Inflammatory macrophage treated with lipopolysaccharide for 1 hour (primary cell): ENCODE measurements around the gene WLS.
"Not testable (repeated sequence)": the region's sequence is repeated elsewhere in the genome, so short reads cannot be mapped to it uniquely, and the experiment has no call there.

ENCODE experiments used
- DNase-seq, 2 donors: peaks; one replicate each; pipeline ENCODE4 v3.0.0-alpha.2; 2020 to 2022

Gene WLS

GRCh38 chr1:68232289-68233148, at the start of gene WLS:
WLS (minus strand) TSS chr1:68232523; CDS start chr1:68232299, 224 bp downstream.
- DNase-seq: peak; percentile 24 to 59

- no peak for DNase-seq
Observed at GRCh38 chr1:68280286-68280685, 48.0 kb upstream of the WLS start.

- DNase-seq: no peak
Observed at GRCh38 chr1:68279846-68280245, 47.5 kb upstream of the WLS start.

GRCh38 chr1:68278221-68278620, 45.9 kb upstream of the WLS start:
- DNase-seq: no peak

GRCh38 chr1:68276448-68276847, 44.1 kb upstream of the WLS start:
- no peak for DNase-seq

GRCh38 chr1:68273530-68273929, 41.2 kb upstream of the WLS start:
- DNase-seq: no peak

GRCh38 chr1:68271596-68271995, 39.3 kb upstream of the WLS start:
- DNase-seq: peak; percentile 50 to 64

GRCh38 chr1:68270951-68271350, 38.6 kb upstream of the WLS start:
- DNase-seq: peak; percentile 66 to 78

GRCh38 chr1:68269637-68270430, 37.5 kb upstream of the WLS start:
- no peak for DNase-seq

GRCh38 chr1:68268896-68269483, 36.7 kb upstream of the WLS start:
- DNase-seq: peak; percentile 59 to 71

- not testable (repeated sequence) for DNase-seq
Observed at GRCh38 chr1:68256824-68257223, 24.5 kb upstream of the WLS start.

GRCh38 chr1:68255301-68255700, 23.0 kb upstream of the WLS start:
- peak; percentile 11 to 62 for DNase-seq

GRCh38 chr1:68254667-68255226, 22.4 kb upstream of the WLS start:
- DNase-seq: no peak

GRCh38 chr1:68237040-68237439, 4.7 kb upstream of the WLS start:
- no peak for DNase-seq

- no peak for DNase-seq
Observed at GRCh38 chr1:68234094-68234493, 1.8 kb upstream of the WLS start.

GRCh38 chr1:68233202-68233601, 879 bp upstream of the WLS start:
- DNase-seq: no peak

- peak; percentile 13 to 27 for DNase-seq
Observed at GRCh38 chr1:68231627-68232288, 565 bp downstream of the WLS start.

- DNase-seq: no peak
Observed at GRCh38 chr1:68230901-68231626, 1.3 kb downstream of the WLS start.

- no peak for DNase-seq
Observed at GRCh38 chr1:68230484-68230802, 1.9 kb downstream of the WLS start.

GRCh38 chr1:68229650-68230483, 2.5 kb downstream of the WLS start:
- DNase-seq: no peak

GRCh38 chr1:68228851-68229250, 3.5 kb downstream of the WLS start:
- DNase-seq: peak; percentile 11 to 31
